Midbrain (tissue), 1 donor: ENCODE measurements around the gene PTPRG.
"Not testable (repeated sequence)": the region's sequence is repeated elsewhere in the genome, so short reads cannot be mapped to it uniquely, and the experiment has no call there.

Experiments
- DNase-seq: peaks from one replicate; lab custom pipeline; 2025; lab: John Stamatoyannopoulos, UW

PTPRG gene

DNA sequence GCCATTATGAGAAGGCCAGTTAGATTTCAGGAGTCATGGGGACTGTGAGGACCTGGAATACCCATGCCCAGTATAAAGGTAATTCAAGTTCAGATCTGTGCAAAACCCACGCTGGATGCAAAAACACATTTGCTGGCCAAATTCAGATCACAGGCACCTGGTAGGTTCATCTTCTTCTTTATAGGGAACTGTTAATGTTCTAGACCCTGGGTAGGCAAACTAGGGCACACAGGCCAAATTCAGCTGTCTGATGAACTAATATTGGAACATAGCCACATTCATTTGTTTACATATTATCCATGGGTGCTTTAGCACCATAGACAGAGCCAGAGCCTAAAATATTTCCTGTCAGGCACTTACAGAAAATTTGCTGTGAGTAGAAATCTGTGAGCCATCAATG is 241.4 kb downstream of the PTPRG start:
- no peak for DNase-seq

DNA sequence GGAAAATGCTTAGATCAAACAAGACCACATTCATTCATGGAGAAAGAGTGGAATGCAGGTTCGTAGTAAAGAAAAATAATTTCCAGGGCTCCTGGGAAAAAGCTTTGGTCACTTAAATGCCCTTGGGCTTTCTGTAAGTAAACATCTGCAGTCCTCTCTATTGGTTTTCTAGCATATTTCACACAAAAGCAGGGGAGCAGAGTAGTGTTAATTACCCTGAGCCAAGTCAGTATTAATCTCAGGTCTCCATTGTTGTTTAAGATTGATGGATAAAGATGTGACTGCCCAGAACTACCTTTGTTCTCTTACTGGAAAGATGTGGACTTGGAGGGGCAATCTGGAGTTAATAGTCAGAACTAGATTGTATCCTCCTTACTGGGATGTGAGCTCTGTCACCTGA is 242.6 kb downstream of the PTPRG start:
- DNase-seq: no peak

DNA sequence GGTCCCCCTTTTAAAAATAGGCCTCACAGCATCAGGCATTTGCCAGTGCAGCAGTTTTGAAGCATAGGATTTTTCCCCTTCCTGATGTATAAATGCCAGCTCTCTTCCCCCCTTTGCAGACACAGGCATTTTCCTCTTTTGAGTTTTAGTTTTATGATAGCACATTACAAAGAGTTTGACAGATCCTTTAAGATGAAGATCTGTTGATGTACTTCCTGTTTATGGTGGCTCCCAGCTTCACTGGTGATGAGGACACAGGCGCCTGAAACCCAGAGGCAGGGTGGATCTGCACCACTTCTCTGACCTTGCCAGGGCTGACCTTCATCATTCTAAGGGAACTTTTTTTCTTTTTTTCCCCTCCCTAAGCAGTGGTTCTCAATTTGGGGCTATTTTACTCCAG is 243.4 kb downstream of the PTPRG start:
- DNase-seq: no peak

DNA sequence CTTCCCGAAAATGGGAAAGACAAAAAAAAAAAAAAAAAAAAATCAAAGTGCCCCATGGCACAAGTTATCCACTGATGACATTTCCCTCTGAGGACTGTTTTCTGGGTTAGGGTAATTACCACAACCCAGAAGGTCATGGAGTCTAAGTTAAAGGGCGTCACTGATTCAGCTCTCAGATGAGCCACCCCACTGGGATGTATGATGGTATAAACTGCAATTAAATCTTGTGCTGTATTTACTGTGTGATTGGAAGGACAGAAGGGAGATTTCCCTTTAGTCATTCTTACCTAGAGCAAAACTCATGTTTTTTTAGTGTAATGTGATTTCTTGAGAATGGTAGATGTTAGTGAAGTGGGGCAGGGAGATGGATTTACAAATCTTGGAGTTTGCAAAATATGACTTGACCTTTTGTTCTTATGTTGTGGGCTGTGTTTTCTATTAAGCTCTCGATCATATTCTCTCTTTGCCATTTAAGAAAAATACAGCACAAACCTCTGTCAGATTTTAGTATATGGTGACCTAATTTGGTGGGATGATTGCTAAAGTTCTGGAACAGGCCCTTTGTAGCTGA is 244.2 kb downstream of the PTPRG start:
- no peak for DNase-seq

DNA sequence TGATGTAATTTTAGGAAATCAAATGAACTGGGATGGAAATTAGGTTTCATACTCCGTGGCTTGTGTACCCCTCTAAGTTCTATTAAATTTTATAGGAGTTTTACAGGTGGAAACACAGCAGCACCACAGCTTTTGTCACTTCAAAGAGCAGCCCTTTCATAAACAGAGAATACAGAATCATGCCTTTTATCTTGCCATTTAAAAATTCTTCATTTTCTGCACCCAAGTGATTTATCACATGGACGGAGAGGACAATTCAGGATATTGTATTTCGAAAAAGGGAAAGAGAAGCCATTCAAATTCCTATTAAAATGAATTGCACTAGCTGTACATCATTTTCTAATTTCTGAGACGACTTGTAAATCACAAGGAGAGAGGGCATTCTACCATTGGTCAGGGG is 245.4 kb downstream of the PTPRG start:
- DNase-seq: no peak

DNA sequence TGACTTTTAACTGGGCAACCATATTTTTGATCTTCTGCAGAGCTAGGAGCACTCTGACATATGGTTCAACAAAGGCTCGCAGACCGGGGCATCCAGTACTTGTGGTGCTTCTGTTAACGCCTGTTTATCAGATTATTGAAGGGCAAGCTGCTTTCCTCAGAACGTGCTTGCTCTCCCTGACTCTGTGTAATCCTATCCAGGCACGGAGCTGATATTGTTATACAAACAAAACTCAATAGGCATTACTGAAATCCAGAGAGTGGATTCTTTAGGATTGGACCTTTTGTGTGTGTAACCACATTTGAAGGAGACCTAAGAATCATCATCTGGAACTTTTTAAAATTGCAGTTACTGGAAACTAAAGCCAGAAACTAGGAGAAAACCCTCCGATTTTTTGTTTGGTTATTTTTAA is 246.5 kb downstream of the PTPRG start:
- DNase-seq: no peak

DNA sequence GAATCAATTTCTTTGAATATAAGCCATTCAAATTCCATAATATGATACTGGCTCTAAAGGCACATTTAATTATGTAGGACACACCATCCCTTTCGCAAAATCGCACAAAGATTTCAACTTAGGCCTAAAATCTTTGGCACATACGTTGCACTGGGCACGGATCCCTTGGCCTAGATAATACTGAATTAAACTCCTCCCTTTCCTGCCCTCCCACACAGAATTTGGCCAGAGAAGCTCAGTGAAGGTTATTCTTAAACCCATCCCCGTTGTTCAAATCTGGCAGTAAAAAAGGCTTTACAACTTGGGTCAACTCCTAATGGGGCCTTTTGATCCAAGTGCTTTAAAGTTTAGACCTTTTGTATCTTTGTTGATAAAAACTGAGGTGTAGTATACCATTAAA is 247.2 kb downstream of the PTPRG start:
- no peak for DNase-seq

DNA sequence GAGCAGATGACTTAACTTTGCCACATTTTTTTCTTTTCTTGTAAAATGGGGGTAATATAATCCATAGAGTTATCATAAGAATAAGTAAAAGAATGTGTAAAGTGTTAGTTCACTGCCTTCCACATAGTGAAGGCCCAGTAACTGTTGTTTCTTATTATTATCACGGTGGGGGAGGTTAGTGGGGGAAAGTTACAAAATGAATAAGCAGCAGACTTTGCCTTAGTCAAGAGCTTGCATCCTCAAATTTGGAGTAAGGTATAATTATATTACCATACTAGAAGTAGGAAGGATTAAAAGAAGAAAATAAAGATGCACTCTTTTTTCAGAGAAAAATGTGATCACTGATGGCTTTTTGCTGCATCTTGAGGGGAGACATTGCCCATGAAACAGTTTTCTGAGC is 247.6 kb downstream of the PTPRG start:
- DNase-seq: no peak

DNA sequence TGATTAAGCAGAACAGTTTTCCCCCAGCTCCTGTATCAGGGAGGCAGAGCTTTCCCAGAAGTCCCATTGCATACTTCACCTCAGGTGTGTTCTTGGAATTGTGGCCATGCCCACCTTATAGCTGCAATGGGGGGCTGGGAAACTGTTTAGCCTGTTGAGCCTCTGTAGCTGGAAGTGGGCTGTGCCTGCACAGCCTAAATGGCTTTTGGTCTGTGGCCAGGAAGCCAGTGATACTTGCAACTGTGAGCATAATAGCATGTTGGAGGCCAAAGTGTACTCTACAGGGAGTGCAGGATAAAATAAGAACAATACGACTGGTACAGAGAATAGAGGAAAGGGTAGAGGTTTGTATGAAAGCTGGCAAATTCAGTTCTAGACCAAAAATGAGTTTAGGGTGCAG is 248.5 kb downstream of the PTPRG start:
- DNase-seq: no peak

DNA sequence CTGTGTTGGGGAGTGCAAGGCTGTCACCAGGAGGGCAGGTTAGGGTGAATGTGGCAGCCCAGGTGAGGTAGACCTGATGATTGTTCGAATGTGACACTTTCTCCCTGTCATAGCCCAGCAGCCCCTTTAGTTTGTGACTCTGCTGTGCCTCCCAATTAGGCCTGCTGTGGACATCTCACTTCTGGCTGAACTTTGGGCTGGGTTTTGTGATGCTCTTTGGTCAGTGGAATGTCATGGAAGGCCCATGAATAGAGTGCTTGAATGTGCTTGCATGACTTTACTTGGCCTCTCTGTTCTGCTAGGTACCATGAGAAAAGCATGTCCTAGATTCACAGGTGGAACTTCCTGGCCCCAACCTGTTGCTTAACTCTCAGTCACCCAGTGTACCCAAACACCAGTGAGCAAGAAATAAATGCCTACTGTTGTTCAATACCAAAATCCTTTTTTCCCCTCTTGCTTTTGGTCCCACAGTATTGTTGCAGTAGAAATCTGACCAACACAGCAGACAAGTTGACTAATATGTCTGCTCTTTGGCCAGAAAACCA is 249.7 kb downstream of the PTPRG start:
- no peak for DNase-seq

DNA sequence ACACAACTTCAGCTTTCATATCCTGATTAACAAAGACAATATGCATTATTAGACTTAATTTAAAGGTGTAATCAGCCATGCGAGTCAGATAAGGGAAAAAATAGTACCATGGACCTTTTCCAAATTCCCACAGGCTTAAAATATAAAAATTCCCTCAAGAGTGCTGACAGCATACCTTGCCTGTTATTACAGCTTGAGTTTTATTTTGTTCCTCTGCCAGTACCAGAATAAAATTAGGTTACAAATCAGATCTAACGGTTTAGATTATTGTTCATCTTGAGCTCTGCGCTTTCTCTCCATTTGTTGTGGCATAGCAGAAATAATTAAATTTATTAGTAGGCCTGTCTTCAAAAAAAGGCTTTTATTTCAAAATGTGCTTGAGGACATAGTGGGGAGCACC is 250.3 kb downstream of the PTPRG start:
- no peak for DNase-seq

DNA sequence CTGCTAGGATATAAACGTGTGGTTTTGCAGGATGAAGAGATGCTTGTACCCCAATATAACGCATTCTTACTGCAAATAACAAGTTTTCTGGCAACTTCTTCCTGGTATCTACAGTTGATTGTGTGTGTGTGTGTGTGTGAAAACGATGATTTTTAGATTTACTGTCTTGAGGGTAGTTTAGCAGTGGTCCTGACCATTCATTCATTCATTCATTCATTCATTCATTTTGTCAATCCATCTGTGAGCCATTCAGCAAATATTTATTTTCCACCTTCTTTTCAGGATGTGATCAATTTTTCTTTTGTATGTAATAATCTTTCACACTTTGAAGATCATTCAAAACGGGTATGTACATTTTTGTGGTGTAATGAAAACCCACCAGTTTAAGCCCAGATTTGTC is 250.7 kb downstream of the PTPRG start:
- DNase-seq: no peak

DNA sequence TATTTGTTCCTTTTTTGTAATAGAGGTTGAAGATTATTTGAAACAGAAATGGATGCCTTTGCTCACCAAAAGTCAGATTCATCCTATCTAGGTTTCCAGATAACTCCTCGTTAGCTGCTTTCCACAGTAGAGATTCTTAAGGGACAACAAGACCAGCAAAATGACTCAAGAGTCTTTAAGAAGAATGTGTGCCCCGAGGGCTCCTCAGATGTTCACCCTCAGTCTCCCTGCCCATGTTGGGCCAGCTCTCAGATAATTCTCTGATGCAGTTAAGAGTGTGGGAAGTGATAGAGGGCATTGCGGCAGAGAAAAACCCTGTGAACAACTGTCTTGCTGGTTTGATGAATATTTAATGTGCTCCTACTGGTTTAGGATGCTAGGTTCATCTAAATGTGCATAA is 251.1 kb downstream of the PTPRG start:
- no peak for DNase-seq

DNA sequence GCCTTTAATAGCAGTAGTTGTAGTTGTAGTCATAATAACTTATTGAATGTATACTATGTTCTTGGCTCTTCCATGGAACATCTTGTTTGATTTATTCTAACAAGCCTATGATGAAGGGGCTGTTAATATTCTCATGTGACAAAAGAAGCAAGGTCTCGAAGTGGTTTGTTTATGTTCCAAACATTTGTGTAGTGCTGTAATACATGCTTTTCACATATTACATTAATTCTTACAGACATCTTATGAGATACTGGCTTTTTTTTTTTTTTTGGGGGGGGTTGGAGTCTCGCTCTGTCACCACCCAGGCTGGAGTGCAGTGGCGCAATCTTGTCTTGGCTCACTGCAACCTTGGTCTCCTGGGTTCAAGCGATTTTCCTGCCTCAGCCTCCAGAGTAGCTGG is 252.3 kb downstream of the PTPRG start:
- DNase-seq: no peak

DNA sequence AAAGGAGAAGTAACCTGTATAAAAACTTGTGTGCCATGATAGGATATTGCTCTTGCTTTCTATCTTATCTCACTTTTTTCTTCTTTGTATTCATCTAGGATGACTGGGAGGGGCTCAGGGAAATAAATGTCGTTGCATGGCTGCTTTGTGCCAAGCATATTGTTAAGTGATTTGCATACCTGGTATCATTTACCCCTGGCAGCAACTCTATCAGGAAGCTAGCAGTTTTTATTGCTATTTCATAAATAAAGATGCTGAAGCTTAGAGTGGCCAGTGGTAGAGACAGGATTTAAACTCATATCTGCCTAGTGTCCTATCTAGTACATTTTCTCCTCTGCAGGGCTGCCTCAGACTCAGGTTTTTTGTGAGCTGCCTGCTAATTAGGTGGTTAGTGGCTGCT is 253.3 kb downstream of the PTPRG start:
- no peak for DNase-seq

DNA sequence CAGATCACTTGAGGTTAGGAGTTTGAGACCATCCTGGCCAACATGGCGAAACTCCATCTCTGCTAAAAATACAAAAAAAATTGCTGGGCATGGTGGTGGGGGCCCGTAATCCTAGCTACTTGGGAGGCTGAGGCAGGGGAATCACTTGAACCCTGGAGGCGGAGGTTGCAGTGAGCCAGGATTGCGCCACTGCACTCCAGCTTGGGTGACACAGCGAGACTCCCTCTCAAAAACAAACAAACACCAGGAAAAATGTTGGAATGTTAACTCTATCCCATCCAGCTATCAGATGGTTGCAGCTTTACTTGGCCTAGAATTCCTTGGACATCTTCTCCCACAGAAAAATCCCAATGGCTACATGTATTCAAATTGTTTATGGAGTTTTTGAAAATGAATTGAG is 254.9 kb downstream of the PTPRG start:
- DNase-seq: not testable (repeated sequence)

DNA sequence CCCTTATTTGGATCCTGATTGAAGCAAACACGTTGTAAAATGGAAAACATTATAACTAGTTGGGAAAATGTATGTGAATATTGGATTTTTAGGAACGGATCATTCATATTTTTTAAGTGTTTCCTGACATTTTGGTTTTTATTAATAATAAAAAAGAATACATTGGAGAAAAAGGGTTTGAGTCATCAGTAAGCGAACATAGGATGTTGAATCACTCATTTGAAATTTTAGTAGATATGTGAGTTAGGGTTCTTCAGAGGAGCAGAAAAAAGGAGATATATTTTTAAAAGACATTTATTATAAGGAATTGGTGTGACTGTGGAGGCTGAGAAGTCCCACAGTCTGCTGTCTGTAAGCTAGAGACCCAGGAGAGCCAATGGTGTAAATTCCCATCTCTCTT is 258.5 kb downstream of the PTPRG start:
- DNase-seq: no peak

DNA sequence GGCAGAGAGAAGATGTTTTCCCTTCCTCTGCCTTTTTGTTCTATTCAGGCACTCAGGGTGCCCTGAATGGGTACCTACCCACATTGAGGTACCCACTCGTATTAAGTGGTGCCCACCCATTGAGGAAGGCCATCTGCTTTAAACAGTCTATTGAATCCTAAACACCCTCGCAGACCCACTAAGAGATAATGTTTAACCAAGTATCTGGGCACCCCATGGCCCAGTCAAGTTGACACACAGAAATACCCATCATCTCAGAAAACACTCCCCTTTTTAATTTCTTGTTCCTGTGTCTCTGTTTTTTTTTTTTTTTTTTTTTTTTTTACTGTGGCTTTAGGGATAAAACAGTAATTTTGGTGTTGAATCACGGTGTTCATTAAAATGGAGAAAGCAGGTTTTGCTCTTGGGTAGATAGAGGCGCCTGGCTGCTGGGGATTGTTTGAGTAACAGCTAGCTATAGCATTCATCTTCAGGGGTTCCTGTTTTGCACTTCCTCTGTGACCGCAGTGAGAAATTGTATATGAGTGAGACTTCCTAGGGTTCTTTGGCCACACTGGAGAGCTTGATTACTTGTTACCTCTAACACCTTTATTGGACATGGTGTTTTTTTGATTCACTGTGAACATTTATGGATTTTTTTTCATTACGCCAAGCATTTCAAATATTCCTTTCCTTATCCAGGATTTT is 259.1 kb downstream of the PTPRG start:
- DNase-seq: no peak

DNA sequence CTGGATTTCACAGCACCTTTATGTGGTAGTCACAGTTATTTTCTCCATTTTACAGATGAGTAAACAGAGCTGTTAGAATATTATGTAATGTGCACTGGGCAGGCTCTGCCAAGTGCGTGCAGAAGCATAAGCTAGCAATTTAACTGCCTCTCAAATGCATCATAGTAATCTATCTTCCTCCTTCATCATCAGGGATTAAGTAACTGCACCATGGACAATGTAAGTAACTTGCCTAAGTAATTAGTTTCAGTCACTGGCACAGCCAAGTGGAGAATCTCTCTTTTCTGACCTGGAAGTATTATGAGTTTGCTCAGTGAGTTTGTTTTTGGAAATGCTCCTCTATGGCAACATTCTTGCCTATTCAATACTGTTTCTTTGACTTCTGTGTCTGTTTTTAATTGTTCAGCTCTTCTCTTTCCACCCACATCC is 260.5 kb downstream of the PTPRG start:
- DNase-seq: no peak

DNA sequence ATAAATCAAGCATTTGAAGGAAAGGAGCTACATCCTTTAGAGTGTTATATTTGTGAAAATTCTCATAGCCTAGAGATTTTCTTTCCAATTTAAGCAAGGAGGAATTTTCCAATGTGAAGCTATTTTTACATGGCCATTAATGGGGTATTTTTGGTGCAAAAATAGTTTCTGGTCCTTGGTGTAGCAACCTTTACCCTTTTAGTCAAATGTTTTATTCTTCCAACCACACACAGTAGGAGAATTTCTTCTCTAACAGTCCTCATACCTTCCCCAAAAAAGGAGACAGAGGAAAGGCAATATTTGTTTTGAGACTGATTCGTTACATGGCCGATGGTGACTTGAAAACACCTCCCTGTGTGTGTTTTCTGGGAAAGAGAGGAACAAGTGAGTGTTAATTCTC is 261.2 kb downstream of the PTPRG start:
- DNase-seq: no peak

DNA sequence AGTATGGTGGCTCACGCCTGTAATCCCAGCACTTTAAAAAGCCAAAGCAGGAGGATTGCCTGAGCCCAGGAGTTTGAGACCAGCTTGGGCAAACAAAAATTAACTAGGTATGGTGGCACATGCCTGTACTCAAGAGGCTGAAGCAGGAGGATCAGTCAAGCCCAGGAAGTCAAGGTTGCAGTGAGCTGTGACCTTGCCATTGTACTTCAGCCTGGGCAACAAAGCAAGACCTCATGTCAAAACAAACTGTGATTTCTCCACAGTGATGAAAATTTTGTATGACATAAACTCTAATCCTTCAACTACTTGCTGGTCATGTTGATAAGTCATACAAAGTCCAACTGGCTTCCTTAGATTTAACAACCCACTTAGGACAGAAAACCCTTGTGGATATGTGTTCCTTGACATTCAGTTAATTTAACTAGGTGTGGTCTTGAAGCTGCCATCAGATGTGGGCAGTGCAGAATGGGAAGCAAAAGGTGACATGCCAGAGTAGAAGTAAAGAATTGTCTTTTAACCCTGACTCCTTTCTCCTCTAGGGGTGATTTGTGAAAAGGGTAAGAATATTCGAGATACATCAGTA is 263.3 kb downstream of the PTPRG start:
- no peak for DNase-seq

DNA sequence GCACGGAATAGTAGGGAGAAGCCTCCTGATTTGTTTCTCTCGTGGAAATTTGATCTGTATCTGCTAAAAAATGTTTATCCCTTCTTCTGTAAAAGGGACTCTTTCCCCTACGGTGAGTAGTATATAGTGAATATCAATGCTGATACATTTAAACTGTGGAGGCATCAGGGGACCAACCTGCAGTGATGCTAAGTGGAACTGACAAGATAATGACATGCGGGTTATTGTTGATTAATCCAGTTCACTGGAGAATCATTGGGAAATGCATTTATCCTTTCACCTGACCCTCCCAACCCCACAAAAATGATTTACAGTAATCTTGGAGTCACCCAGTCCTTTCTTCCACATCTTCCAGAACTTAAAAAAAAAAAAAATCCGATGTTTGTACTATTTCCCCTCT is 264.8 kb downstream of the PTPRG start:
- DNase-seq: no peak

DNA sequence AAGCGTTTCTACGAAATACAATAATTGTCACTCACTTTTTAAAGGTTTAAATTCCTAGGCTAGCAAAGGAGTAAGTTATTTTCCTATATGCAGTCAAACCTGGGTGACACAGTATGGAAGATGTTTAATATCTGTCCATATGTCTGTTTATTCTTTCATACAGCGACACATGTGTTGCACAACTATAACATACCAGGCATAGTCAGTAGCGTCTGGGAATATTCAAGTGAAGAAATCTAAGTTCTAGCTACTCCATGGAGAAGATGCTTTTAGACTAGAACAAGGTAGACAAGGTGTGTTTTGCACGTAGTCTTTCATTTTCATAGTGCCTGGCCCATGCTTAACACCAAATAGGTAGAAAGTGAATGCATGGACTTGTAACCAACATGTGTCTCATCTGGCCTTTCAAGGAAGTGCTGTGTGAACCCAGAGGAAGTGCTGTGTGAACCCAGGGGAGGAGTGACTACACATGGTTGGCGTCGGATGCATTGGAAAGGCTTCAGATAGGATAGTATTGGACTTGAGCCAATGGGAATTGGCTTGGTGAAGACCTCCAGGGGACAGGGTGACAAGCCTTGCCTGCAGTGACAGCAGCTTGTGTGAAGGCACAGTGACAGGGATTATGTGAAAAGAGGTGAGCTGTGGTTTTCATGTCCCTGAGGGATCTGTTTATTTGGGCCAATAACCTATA is 267.0 kb downstream of the PTPRG start:
- no peak for DNase-seq
